MM.1S (cell line): ENCODE results near the gene INTS4.

Experiments
- EZH2 ChIP-seq: fragments of 300-600 bp; sonication (generic); optimal IDR thresholded peaks from 2 replicates; pipeline ENCODE3; 2017; ENCODE audit warnings: low read depth, mild to moderate bottlenecking, antibody characterized with exemption, low read length, mixed read lengths
- TF ChIP-seq, protein P1 (sequence below): fragments of 300-600 bp; sonication (generic); IDR thresholded peaks from 2 replicates; pipeline ENCODE4 v1.5.1; 2016; ENCODE audit warnings: antibody characterized with exemption, low read length, mixed read lengths

DNA sequence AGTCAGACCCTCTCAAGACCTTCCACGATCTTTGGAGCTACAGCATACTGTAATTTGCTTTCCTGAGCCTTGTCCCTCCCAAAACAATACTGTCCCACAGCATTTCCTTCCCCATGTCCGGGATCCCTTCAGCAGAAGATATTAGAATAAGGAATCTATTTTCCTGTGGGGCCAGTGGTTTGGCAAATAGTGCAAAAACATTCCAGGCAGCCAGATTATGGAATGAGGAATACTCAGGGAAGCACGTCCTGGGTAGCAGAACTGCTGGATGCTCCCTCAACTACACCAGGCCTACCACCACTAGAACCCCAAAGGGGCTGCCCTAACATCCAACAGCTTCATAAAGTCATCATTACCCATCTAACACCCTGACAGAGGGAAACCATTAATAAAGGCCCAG lies 112.1 kb downstream of the INTS4 start:
- no peak for TF ChIP-seq EZH2
- TF ChIP-seq, protein P1, sequence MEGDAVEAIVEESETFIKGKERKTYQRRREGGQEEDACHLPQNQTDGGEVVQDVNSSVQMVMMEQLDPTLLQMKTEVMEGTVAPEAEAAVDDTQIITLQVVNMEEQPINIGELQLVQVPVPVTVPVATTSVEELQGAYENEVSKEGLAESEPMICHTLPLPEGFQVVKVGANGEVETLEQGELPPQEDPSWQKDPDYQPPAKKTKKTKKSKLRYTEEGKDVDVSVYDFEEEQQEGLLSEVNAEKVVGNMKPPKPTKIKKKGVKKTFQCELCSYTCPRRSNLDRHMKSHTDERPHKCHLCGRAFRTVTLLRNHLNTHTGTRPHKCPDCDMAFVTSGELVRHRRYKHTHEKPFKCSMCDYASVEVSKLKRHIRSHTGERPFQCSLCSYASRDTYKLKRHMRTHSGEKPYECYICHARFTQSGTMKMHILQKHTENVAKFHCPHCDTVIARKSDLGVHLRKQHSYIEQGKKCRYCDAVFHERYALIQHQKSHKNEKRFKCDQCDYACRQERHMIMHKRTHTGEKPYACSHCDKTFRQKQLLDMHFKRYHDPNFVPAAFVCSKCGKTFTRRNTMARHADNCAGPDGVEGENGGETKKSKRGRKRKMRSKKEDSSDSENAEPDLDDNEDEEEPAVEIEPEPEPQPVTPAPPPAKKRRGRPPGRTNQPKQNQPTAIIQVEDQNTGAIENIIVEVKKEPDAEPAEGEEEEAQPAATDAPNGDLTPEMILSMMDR = no peak
